Left ventricle myocardium inferior (tissue), 1 donor: ENCODE data around the gene TNS2. TPM values are rescaled to one million over a fixed set of nuclear protein-coding genes. Genes with fewer than 3 reads are reported as not detected.

Experiments used
- DNase-seq: peaks from one replicate; pipeline ENCODE4 v3.0.0-alpha.2; 2020
- H3K27ac ChIP-seq: fragments of 200-600 bp; replicated peaks from 2 replicates; pipeline ENCODE4 v1.8.0; 2021
- H3K27me3 ChIP-seq: fragments of 200-600 bp; 2 replicates; pipeline ENCODE4 v1.8.0; 2021; ENCODE audit warnings: low read depth
- H3K36me3 ChIP-seq: fragments of 200-600 bp; 2 replicates; pipeline ENCODE4 v1.8.0; 2021
- H3K4me1 ChIP-seq: fragments of 200-600 bp; 2 replicates; pipeline ENCODE4 v1.8.0; 2021
- H3K4me3 ChIP-seq: fragments of 200-600 bp; 2 replicates; pipeline ENCODE4 v1.8.0; 2021; ENCODE audit warnings: mild to moderate bottlenecking, moderate library complexity
- H3K9me3 ChIP-seq: fragments of 200-600 bp; replicated peaks from 2 replicates; pipeline ENCODE4 v1.8.0; 2021
- CTCF ChIP-seq: fragments of 200-600 bp; IDR thresholded peaks from 2 replicates; pipeline ENCODE4 v1.8.0; 2021; ENCODE audit warnings: antibody characterized with exemption, mild to moderate bottlenecking, borderline replicate concordance
- intact Hi-C: fragments of 100-400 bp; cut with micrococcal nuclease; formaldehyde crosslinking; loops from one replicate; pipeline ENCODE4 v1.11.0; 2022
- total RNA-seq: library from RNA; stranded (reverse); fragmentation: NEBNext Ultra II Directional; extraction: Animal tissue kit (Norgen Biotek cat#: 25700); gene quantifications from one replicate; pipeline ENCODE4 v1.2.1, GENCODE V29; 2021
- donor health status: DM: no; HTN: yes; CAD: no; lungs with severe emphysema.

TNS2 gene
- total RNA-seq, 1 donor from 2014 or later, result 109 TPM

- Histone ChIP-seq H3K4me1 (peaks cover 100% of the 10 kb centered on the region), H3K27ac (peak overlapping the region; percentile 100), H3K9me3 (no peaks in the 10 kb centered on the region), H3K4me3 (no peak overlapping the region), H3K36me3 (peaks cover 30% of the 10 kb centered on the region), H3K27me3 (no peaks in the 10 kb centered on the region)
- no peak for DNase-seq
- intact Hi-C loops, result loop anchor here (5.0 kb wide), 2 partner anchors 34 to 129 kb away; partner anchors contain the start of gene SOAT2
- TF ChIP-seq CTCF, result no peak
These were observed 18.3 kb downstream of the TNS2 start for GRCh38 chr12:53067993-53068770.

- Histone ChIP-seq H3K9me3 (no peaks in the 10 kb centered on the region), H3K27me3 (no peaks in the 10 kb centered on the region), H3K36me3 (peaks cover 22% of the 10 kb centered on the region), H3K27ac (peak overlapping the region; percentile 100), H3K4me1 (peaks cover 99% of the 10 kb centered on the region), H3K4me3 (no peak overlapping the region)
- intact Hi-C loops, result loop anchor here (5.0 kb wide), 2 partner anchors 33 to 128 kb away; partner anchors contain the start of gene SOAT2
- no peak for TF ChIP-seq CTCF
- no peak for DNase-seq
These were observed 19.1 kb downstream of the TNS2 start for GRCh38 chr12:53068811-53069585.

- peak overlapping the region; percentile 100 for H3K27ac ChIP-seq
- H3K9me3 ChIP-seq, result no peaks in the 10 kb centered on the region
- intact Hi-C loops, result loop anchor here (5.0 kb wide), 2 partner anchors 32 to 127 kb away; partner anchors contain the start of gene SOAT2
- peak; percentile 55 for DNase-seq
- no peak for TF ChIP-seq CTCF
- H3K4me1 ChIP-seq, result peaks cover 99% of the 10 kb centered on the region
- peaks cover 26% of the 10 kb centered on the region for H3K36me3 ChIP-seq
- H3K27me3 ChIP-seq, result no peaks in the 10 kb centered on the region
- no peak overlapping the region for H3K4me3 ChIP-seq
These were observed 20.0 kb downstream of the TNS2 start for GRCh38 chr12:53069621-53070410.

- peak overlapping the region; percentile 100 for H3K27ac ChIP-seq
- peaks cover 90% of the 10 kb centered on the region for H3K4me1 ChIP-seq
- DNase-seq, result no peak
- H3K27me3 ChIP-seq, result no peaks in the 10 kb centered on the region
- peaks cover 32% of the 10 kb centered on the region for H3K36me3 ChIP-seq
- peak overlapping the region; percentile 38 for H3K4me3 ChIP-seq
- intact Hi-C loops, result no loop called here
- TF ChIP-seq CTCF, result no peak
- H3K9me3 ChIP-seq, result no peaks in the 10 kb centered on the region
These were observed 21.1 kb downstream of the TNS2 start for GRCh38 chr12:53070877-53071492.
